K562 (cell line): ENCODE results near the gene KIAA0319L. TPM values are rescaled to one million over a fixed set of nuclear protein-coding genes. Genes with fewer than 3 reads are reported as not detected.

Experiments used
- ATAC-seq: fragments of 200-7000 bp; cut with Tn5 transposase; 3 replicates; pipeline ENCODE4 v1.9.1; 2020; ENCODE audit warnings: moderate library complexity
- BruUV-seq: library from RNA; stranded (reverse); fragments of 400-500 nt; replicated peaks from 2 replicates; lab custom pipeline; 2021; lab: Mats Ljungman, UMichigan
- CTCF ChIA-PET: fragments of 300-600 bp; formaldehyde crosslinking; extraction: SDS; loops from one replicate; lab custom pipeline; 2021; ENCODE audit warnings: low intra/inter-chr PET ratio; lab: Yijun Ruan, JAX
- POLR2A ChIA-PET: fragments of 300-600, 350-650 bp; sonication (Branson Sonifier 250); formaldehyde crosslinking; extraction: SDS; loops from one replicate; lab custom pipeline; 2021; ENCODE audit warnings: antibody characterized with exemption, inconsistent platforms; lab: Yijun Ruan, JAX
- DNase-seq, 4 experiments: peaks; one replicate each; pipeline versions ENCODE4 v3.0.0 to v3.0.0-alpha.2; 2011 to 2018; ENCODE audit warnings: low spot score in 3 of 4, mixed read lengths in 3 of 4; ENCODE audit errors: extremely low read depth in 1 of 4
- FAIRE-seq: peaks from 2 replicates; lab custom pipeline; 2011; peaks lifted over from hg19 to GRCh38; lab: Jason Lieb, UNC
- H2AFZ ChIP-seq: 2 replicates; pipeline ENCODE4 v1.6.0; 2011; ENCODE audit warnings: low read depth, low read length, control low read depth, inconsistent platforms
- H3K27ac ChIP-seq: fragments of 200-600 bp; 3 replicates; pipeline ENCODE4 v1.8.0; 2011; ENCODE audit warnings: low read depth, mild to moderate bottlenecking, control low read depth, inconsistent platforms, low read length, moderate library complexity, mixed read lengths; ENCODE audit errors: extremely low read depth
- H3K27me3 ChIP-seq, 2 experiments: fragments of 300-600 bp in 1 of 2; 2 replicates in 1 of 2; 3 replicates in 1 of 2; pipeline versions ENCODE4 v1.6.0 to v1.8.0; 2011; ENCODE audit warnings: inconsistent platforms in 2 of 2, low read length in 2 of 2, mild to moderate bottlenecking in 1 of 2, mixed read lengths in 1 of 2, moderate library complexity in 1 of 2; ENCODE audit not compliant: control insufficient read depth in 2 of 2, insufficient read depth in 2 of 2
- H3K36me3 ChIP-seq: fragments of 300-600 bp; 3 replicates; pipeline ENCODE4 v1.8.0; 2011; ENCODE audit warnings: mild to moderate bottlenecking, low read length, inconsistent platforms; ENCODE audit not compliant: control insufficient read depth, insufficient read depth
- H3K4me1 ChIP-seq, 2 experiments: fragments of 200-600 bp in 1 of 2; replicated peaks in 1 of 2; 2 replicates in 1 of 2; 3 replicates in 1 of 2; pipeline versions ENCODE4 v1.5.1 to v1.8.0; 2011; ENCODE audit warnings: inconsistent platforms in 2 of 2, low read length in 2 of 2, mild to moderate bottlenecking in 1 of 2, mixed read lengths in 1 of 2, moderate library complexity in 1 of 2; ENCODE audit not compliant: control insufficient read depth in 2 of 2, insufficient read depth in 2 of 2
- H3K4me2 ChIP-seq: 2 replicates; pipeline ENCODE4 v1.6.1; 2011; ENCODE audit warnings: low read length, control low read depth, inconsistent platforms, mixed read lengths; ENCODE audit not compliant: insufficient read depth
- H3K4me3 ChIP-seq: fragments of 200-600 bp; sonication (generic), shearing (Covaris generic); 2 replicates; pipeline ENCODE4 v1.5.1; 2016; ENCODE audit warnings: control low read depth, inconsistent platforms
- H3K79me2 ChIP-seq: fragments of 200-600 bp; 3 replicates; pipeline ENCODE4 v1.8.0; 2011; ENCODE audit warnings: low read length, inconsistent platforms; ENCODE audit not compliant: control insufficient read depth, insufficient read depth
- H3K9ac ChIP-seq, 2 experiments: 2 replicates each; pipeline versions ENCODE4 v1.6.0 to v1.6.1; 2011; ENCODE audit warnings: low read depth in 2 of 2, low read length in 2 of 2, control low read depth in 1 of 2, inconsistent platforms in 1 of 2, mild to moderate bottlenecking in 1 of 2, mixed read lengths in 1 of 2; ENCODE audit not compliant: insufficient read depth in 1 of 2
- H3K9me1 ChIP-seq: one replicate; pipeline ENCODE4 v1.6.0; 2011; ENCODE audit warnings: inconsistent platforms, mild to moderate bottlenecking, low read length, moderate library complexity; ENCODE audit not compliant: control insufficient read depth, insufficient read depth
- H3K9me3 ChIP-seq: replicated peaks from 2 replicates; pipeline ENCODE4 v1.5.1; 2011; ENCODE audit warnings: low read depth, low read length, inconsistent platforms; ENCODE audit not compliant: control insufficient read depth, insufficient read depth
- H4K20me1 ChIP-seq: replicated peaks from 2 replicates; pipeline ENCODE4 v1.6.1; 2011; ENCODE audit warnings: low read length, inconsistent platforms, mixed read lengths; ENCODE audit not compliant: control insufficient read depth, insufficient read depth
- CEBPB ChIP-seq: fragments of 450-650 bp; IDR thresholded peaks from 2 replicates; pipeline ENCODE4 v1.6.1; 2016; ENCODE audit warnings: missing genetic modification characterization, missing compliant biosample characterization
- CEBPG ChIP-seq, 3 experiments: fragments of 200-800 bp in 1 of 3; sonication (Bioruptor generic) in 1 of 3; sonication (generic) in 1 of 3; formaldehyde crosslinking in 1 of 3; IDR thresholded peaks in 2 of 3; conservative IDR thresholded peaks in 1 of 3; 2 replicates each; pipeline versions ENCODE4 v1.6.1 to v1.8.0; 2016 to 2022; ENCODE audit warnings: missing compliant biosample characterization in 2 of 3, missing genetic modification characterization in 2 of 3, mild to moderate bottlenecking in 1 of 3, missing genetic modification reagents in 1 of 3
- E2F1 ChIP-seq: sonication (generic); formaldehyde crosslinking; IDR thresholded peaks from 2 replicates; pipeline ENCODE4 v1.8.1; 2023; ENCODE audit warnings: mild to moderate bottlenecking, missing genetic modification reagents, moderate library complexity
- ZSCAN29 ChIP-seq: fragments of 450-650 bp; IDR thresholded peaks from 2 replicates; pipeline ENCODE4 v1.6.1; 2017
- WGBS: fragments of 100-300 bp; shearing (Covaris generic); methylation state at CpG from one replicate; pipeline ENCODE4 v1.1.6; 2016; ENCODE audit warnings: low coverage, mixed read lengths; ENCODE audit not compliant: insufficient coverage; ENCODE audit errors: missing lambda C conversion rate; 5-methylcytosine and 5-hydroxymethylcytosine counted together
- in situ Hi-C: fragments of 300-500 bp; cut with MboI; formaldehyde crosslinking; loops from 4 replicates; pipeline ENCODE4 v1.15.0; 2018; ENCODE audit warnings: inconsistent platforms, mixed read lengths
- intact Hi-C: fragments of 100-400 bp; cut with micrococcal nuclease; formaldehyde crosslinking; loops from 2 replicates; pipeline ENCODE4 v1.14.2; 2022
- polyA plus RNA-seq, 8 experiments: library from polyadenylated mRNA; depleted of rRNA in 4 of 8; stranded (reverse) in 5 of 8; unstranded in 3 of 8; fragments of >200 nt; fragmentation: Nextera tagmentation in 2 of 8; fragmentation: Illumina TruSeq in 1 of 8; extraction: Ambion mirVana in 2 of 8; extraction: Trizol in 1 of 8; gene quantifications; 2 replicates each; pipeline versions ENCODE4 v1.2.1 to v1.2.3, GENCODE V29; 2011 to 2014; ENCODE audit warnings: inconsistent platforms in 1 of 8, missing spikeins in 1 of 8
- total RNA-seq, 7 experiments: library from RNA; depleted of rRNA in 6 of 7; stranded (reverse); fragments of >200 nt in 6 of 7; fragmentation: Illumina TruSeq in 2 of 7; extraction: Trizol in 2 of 7; gene quantifications; 2 replicates each; pipeline versions ENCODE4 v1.2.1 to v1.2.3, GENCODE V29; 2011 to 2021; ENCODE audit warnings: low replicate concordance in 1 of 7
- TF ChIP-seq, protein P1 (sequence below): sonication (generic); formaldehyde crosslinking; IDR thresholded peaks from 2 replicates; pipeline ENCODE4 v1.8.1; 2023; ENCODE audit warnings: mild to moderate bottlenecking, missing genetic modification reagents

KIAA0319L gene
- total and polyA plus RNA-seq, 9 of the 15 experiments (the other 6 are each of a cell fraction or from before 2014, with no cell fraction given) = 2.4 to 51.7 (median 27.4) TPM

- WGBS = 93% methylated on average over 2 of the region's 2 CpGs
- no TSS peak for BruUV-seq
- H3K9me1 ChIP-seq = no peaks in the 10 kb centered on the region
- TF ChIP-seq CEBPG (CRISPR knock-in tag; IDR thresholded peaks at IDR 0.05) (no peak), CEBPG (tag; conservative IDR thresholded peaks at IDR 0.05 in 1 of 2, IDR thresholded peaks at IDR 0.05 in 1 of 2) (peak in 1 of 2 experiments; percentile 67; a peak in 2 of 4 replicates), ZSCAN29 (no peak), CEBPB (tag) (peak; percentile 74)
- DNase-seq (no peak), ATAC-seq (no peak), FAIRE-seq (no peak)
- ChIA-PET POLR2A (no interaction called here), CTCF (no interaction called here)
- H3K9ac ChIP-seq = no peak overlapping the region
- no peak overlapping the region for H3K27ac ChIP-seq
- H3K9me3 ChIP-seq = 0 out of 2 replicates have a peak, but pooled peaks cover 1% of the 10 kb centered on the region
- no peaks in the 10 kb centered on the region for H3K79me2 ChIP-seq
- no peaks in the 10 kb centered on the region for H3K27me3 ChIP-seq
- no peak overlapping the region for H2AFZ ChIP-seq
- intact Hi-C loops = no loop called here
- H4K20me1 ChIP-seq = peaks cover 5% of the 10 kb centered on the region; the same call in 1 of the 2 replicates
- no peaks in the 10 kb centered on the region; the same call in 2 of the 3 replicates for H3K36me3 ChIP-seq
- in situ Hi-C loops = no loop called here
- H3K4me2 ChIP-seq = no peak overlapping the region
- peaks cover 3 to 25% of the 10 kb centered on the region in 2 experiments; a peak in 4 of 5 replicates for H3K4me1 ChIP-seq
- H3K4me3 ChIP-seq = no peak overlapping the region
Measured at GRCh38 chr1:35497571-35497970, 59.6 kb downstream of the KIAA0319L start.

GRCh38 chr1:35490250-35490649, 67.0 kb downstream of the KIAA0319L start:
- no peak overlapping the region for H3K27ac ChIP-seq
- H3K36me3 ChIP-seq = no peaks in the 10 kb centered on the region
- H3K9me3 ChIP-seq = peaks cover 9% of the 10 kb centered on the region
- no TSS peak for BruUV-seq
- H3K4me1 ChIP-seq = no peaks in the 10 kb centered on the region
- ChIA-PET POLR2A (interaction anchor here (0.6 kb wide), 1 partner anchor 239 kb away, joined by 5 read pairs; no protein-coding TSS in a partner anchor), CTCF (no interaction called here)
- no peak overlapping the region for H3K4me2 ChIP-seq
- in situ Hi-C loops = no loop called here
- 40% methylated on average over 1 of the region's 1 CpG for WGBS
- no peak overlapping the region for H2AFZ ChIP-seq
- ATAC-seq (no peak), DNase-seq (no peak), FAIRE-seq (no peak)
- no peak for TF ChIP-seq E2F1 (CRISPR knock-in tag)
- TF ChIP-seq, protein P1, sequence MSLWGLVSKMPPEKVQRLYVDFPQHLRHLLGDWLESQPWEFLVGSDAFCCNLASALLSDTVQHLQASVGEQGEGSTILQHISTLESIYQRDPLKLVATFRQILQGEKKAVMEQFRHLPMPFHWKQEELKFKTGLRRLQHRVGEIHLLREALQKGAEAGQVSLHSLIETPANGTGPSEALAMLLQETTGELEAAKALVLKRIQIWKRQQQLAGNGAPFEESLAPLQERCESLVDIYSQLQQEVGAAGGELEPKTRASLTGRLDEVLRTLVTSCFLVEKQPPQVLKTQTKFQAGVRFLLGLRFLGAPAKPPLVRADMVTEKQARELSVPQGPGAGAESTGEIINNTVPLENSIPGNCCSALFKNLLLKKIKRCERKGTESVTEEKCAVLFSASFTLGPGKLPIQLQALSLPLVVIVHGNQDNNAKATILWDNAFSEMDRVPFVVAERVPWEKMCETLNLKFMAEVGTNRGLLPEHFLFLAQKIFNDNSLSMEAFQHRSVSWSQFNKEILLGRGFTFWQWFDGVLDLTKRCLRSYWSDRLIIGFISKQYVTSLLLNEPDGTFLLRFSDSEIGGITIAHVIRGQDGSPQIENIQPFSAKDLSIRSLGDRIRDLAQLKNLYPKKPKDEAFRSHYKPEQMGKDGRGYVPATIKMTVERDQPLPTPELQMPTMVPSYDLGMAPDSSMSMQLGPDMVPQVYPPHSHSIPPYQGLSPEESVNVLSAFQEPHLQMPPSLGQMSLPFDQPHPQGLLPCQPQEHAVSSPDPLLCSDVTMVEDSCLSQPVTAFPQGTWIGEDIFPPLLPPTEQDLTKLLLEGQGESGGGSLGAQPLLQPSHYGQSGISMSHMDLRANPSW (CRISPR knock-in tag) = no peak
- no peaks in the 10 kb centered on the region for H3K79me2 ChIP-seq
- no peak overlapping the region for H3K9ac ChIP-seq
- H3K4me3 ChIP-seq = no peak overlapping the region
- no peaks in the 10 kb centered on the region for H3K9me1 ChIP-seq
- H3K27me3 ChIP-seq = no peaks in the 10 kb centered on the region
- intact Hi-C loops = no loop called here
- no peaks in the 10 kb centered on the region for H4K20me1 ChIP-seq
